H1 (cell line): ENCODE measurements around the gene MORC2.

Experiments used
- CHD2 ChIP-seq: IDR thresholded peaks from 2 replicates; pipeline ENCODE4 v1.6.1; 2012; ENCODE audit warnings: low read length, improper control_type of control experiment
- CTCF ChIP-seq, 3 experiments: IDR thresholded peaks; 1 replicate in 2 of 3; 2 replicates in 1 of 3; pipeline versions ENCODE4 v1.5.1 to v1.6.1; 2011; ENCODE audit warnings: low read length in 3 of 3, mild to moderate bottlenecking in 3 of 3, inconsistent platforms in 2 of 3, low read depth in 1 of 3, moderate library complexity in 1 of 3; ENCODE audit not compliant: insufficient read depth in 1 of 3; ENCODE audit errors: control extremely low read depth in 1 of 3
- EP300 ChIP-seq, 2 experiments: IDR thresholded peaks; 1 replicate in 1 of 2; 2 replicates in 1 of 2; pipeline ENCODE4 v1.6.1; 2011 to 2012; ENCODE audit warnings: low read depth in 2 of 2, low read length in 2 of 2, mild to moderate bottlenecking in 2 of 2, borderline replicate concordance in 1 of 2, inconsistent platforms in 1 of 2, moderate library complexity in 1 of 2
- EZH2 ChIP-seq: fragments of 200-600 bp; sonication (generic); IDR thresholded peaks from 2 replicates; pipeline ENCODE4 v1.7.1; 2012; ENCODE audit warnings: low read depth, mild to moderate bottlenecking, moderate library complexity, low read length, inconsistent platforms; ENCODE audit not compliant: severe bottlenecking
- MAFK ChIP-seq: IDR thresholded peaks from 2 replicates; pipeline ENCODE4 v1.6.1; 2012; ENCODE audit warnings: low read depth, mild to moderate bottlenecking, improper control_type of control experiment, low read length
- MAX ChIP-seq: IDR thresholded peaks from 2 replicates; pipeline ENCODE4 v1.6.1; 2012; ENCODE audit warnings: inconsistent platforms
- POLR2A ChIP-seq, 2 experiments: IDR thresholded peaks; 1 replicate in 1 of 2; 2 replicates in 1 of 2; pipeline ENCODE4 v1.6.1; 2011; ENCODE audit warnings: low read depth in 2 of 2, low read length in 2 of 2, mild to moderate bottlenecking in 2 of 2; ENCODE audit errors: control extremely low read depth in 1 of 2
- POU5F1 ChIP-seq: IDR thresholded peaks from 2 replicates; pipeline ENCODE4 v1.6.1; 2011; ENCODE audit warnings: low read depth, mild to moderate bottlenecking, low read length, moderate library complexity
- RFX5 ChIP-seq: IDR thresholded peaks from 2 replicates; pipeline ENCODE4 v1.6.1; 2011; ENCODE audit warnings: low read depth, low read length, improper control_type of control experiment, borderline replicate concordance
- USF2 ChIP-seq: IDR thresholded peaks from 2 replicates; pipeline ENCODE4 v1.6.1; 2011; ENCODE audit warnings: low read length, improper control_type of control experiment
- YY1 ChIP-seq: IDR thresholded peaks from 2 replicates; pipeline ENCODE4 v1.6.1; 2011; ENCODE audit warnings: low read depth, mild to moderate bottlenecking, low read length

- TF ChIP-seq POU5F1 (no peak), CHD2 (no peak), EZH2 (no peak), POLR2A (IDR thresholded peaks at IDR 0.05; ENCODE audit: control extremely low read depth in 1 of 2, low read depth in 2 of 2, low read length in 2 of 2) (no peak), RFX5 (no peak), YY1 (no peak), CTCF (IDR thresholded peaks at IDR 0.05; ENCODE audit: control extremely low read depth in 1 of 3, insufficient read depth in 1 of 3, low read depth in 1 of 3, low read length in 3 of 3) (no peak), EP300 (IDR thresholded peaks at IDR 0.05; ENCODE audit: borderline replicate concordance in 1 of 2, low read depth in 2 of 2, low read length in 2 of 2) (no peak), MAFK (no peak), MAX (no peak), USF2 (no peak)
These were observed 26.4 kb upstream of the MORC2 start for GRCh38 chr22:30994960-30995359.
